ENCODE measurements around the gene SMIM12.

The SMIM12 gene

GRCh38 chr1:34885405-34886247 lies 26.1 kb upstream of the SMIM12 start:
- Histone ChIP-seq H3K4me1 (ENCODE audit: control insufficient read depth in 1 of 2, insufficient read depth in 1 of 2, low read depth in 1 of 2, low read length in 1 of 2) (peaks cover 2 to 7% of the 10 kb centered on the region in 2 experiments), H3K9me3 (no peaks in the 10 kb centered on the region), H3K27ac (no peak overlapping the region), H3K4me3 (ENCODE audit: low read depth in 1 of 2, low read length in 1 of 2) (peak overlapping the region in 1 of 2 experiments; percentile 18), H3K27me3 (peaks cover 100% of the 10 kb centered on the region), H3K36me3 (no peaks in the 10 kb centered on the region)
- no peak for TF ChIP-seq CTCF (IDR thresholded peaks at IDR 0.05)

- H3K27me3 ChIP-seq: peaks cover 100% of the 10 kb centered on the region
Measured at GRCh38 chr1:34884961-34885360, 25.4 kb upstream of the SMIM12 start.

GRCh38 chr1:34884536-34884935 lies 25.0 kb upstream of the SMIM12 start:
- H3K9me3 ChIP-seq: no peaks in the 10 kb centered on the region
- H3K36me3 ChIP-seq: no peaks in the 10 kb centered on the region
- peaks cover 2 to 7% of the 10 kb centered on the region in 2 experiments for H3K4me1 ChIP-seq (ENCODE audit: control insufficient read depth in 1 of 2, insufficient read depth in 1 of 2, low read depth in 1 of 2, low read length in 1 of 2)
- no peak overlapping the region for H3K4me3 ChIP-seq (ENCODE audit: low read depth in 1 of 2, low read length in 1 of 2)
- no peak for TF ChIP-seq CTCF (IDR thresholded peaks at IDR 0.05)
- H3K27ac ChIP-seq: no peak overlapping the region
- peaks cover 100% of the 10 kb centered on the region for H3K27me3 ChIP-seq

More at GRCh38 chr1:34884961-34885360, 25.4 kb upstream of the SMIM12 start:
- Histone ChIP-seq H3K36me3 (no peaks in the 10 kb centered on the region), H3K4me3 (ENCODE audit: low read depth in 1 of 2, low read length in 1 of 2) (no peak overlapping the region), H3K27ac (no peak overlapping the region), H3K4me1 (ENCODE audit: control insufficient read depth in 1 of 2, insufficient read depth in 1 of 2, low read depth in 1 of 2, low read length in 1 of 2) (peaks cover 2 to 7% of the 10 kb centered on the region in 2 experiments), H3K9me3 (no peaks in the 10 kb centered on the region)
- TF ChIP-seq CTCF (IDR thresholded peaks at IDR 0.05): no peak

GRCh38 chr1:34879230-34879629 lies 19.7 kb upstream of the SMIM12 start:
- H3K4me3 ChIP-seq (ENCODE audit: low read depth in 1 of 2, low read length in 1 of 2): no peak overlapping the region

GRCh38 chr1:34876406-34876805 lies 16.9 kb upstream of the SMIM12 start:
- Histone ChIP-seq H3K27me3 (peaks cover 100% of the 10 kb centered on the region), H3K4me3 (ENCODE audit: low read depth in 1 of 2, low read length in 1 of 2) (no peak overlapping the region), H3K27ac (no peak overlapping the region), H3K4me1 (ENCODE audit: control insufficient read depth in 1 of 2, insufficient read depth in 1 of 2, low read depth in 1 of 2, low read length in 1 of 2) (no peaks in the 10 kb centered on the region), H3K36me3 (no peaks in the 10 kb centered on the region), H3K9me3 (no peaks in the 10 kb centered on the region)
- no peak for TF ChIP-seq CTCF (IDR thresholded peaks at IDR 0.05)

More at GRCh38 chr1:34879230-34879629, 19.7 kb upstream of the SMIM12 start:
- no peak for TF ChIP-seq CTCF (IDR thresholded peaks at IDR 0.05)
- no peaks in the 10 kb centered on the region for H3K4me1 ChIP-seq (ENCODE audit: control insufficient read depth in 1 of 2, insufficient read depth in 1 of 2, low read depth in 1 of 2, low read length in 1 of 2)
- H3K9me3 ChIP-seq: no peaks in the 10 kb centered on the region
- H3K27ac ChIP-seq: no peak overlapping the region
- no peaks in the 10 kb centered on the region for H3K36me3 ChIP-seq
- peaks cover 100% of the 10 kb centered on the region for H3K27me3 ChIP-seq

All from neutrophil (primary cell).